Activated CD8-positive, alpha-beta T cell treated with anti-CD3 and anti-CD28 coated beads for 36 hours (primary cell): ENCODE data around the gene SOX14. TPM values are rescaled to one million over a fixed set of nuclear protein-coding genes. Genes with fewer than 3 reads are reported as not detected.

Experiments used
- ATAC-seq: fragments of 200-7000 bp; cut with Tn5 transposase; one replicate; pipeline ENCODE4 v1.10.0; 2021; ENCODE audit warnings: mild to moderate bottlenecking, moderate library complexity
- CTCF ChIA-PET: fragments of 350-600 bp; sonication (Branson Sonifier 250); formaldehyde crosslinking; loops from one replicate; lab custom pipeline; 2021; ENCODE audit warnings: antibody characterized with exemption; lab: Charles Lee
- POLR2A ChIA-PET: fragments of 350-600 bp; sonication (Branson Sonifier 250); formaldehyde crosslinking; loops from one replicate; lab custom pipeline; 2021; ENCODE audit warnings: antibody characterized with exemption; lab: Charles Lee
- DNase-seq: peaks from one replicate; pipeline ENCODE4 v3.0.0-alpha.2; 2020
- H3K27ac Mint-ChIP-seq: one replicate; pipeline ENCODE4 v1.8.0; 2021; ENCODE audit warnings: mild to moderate bottlenecking, mixed read lengths
- H3K27me3 Mint-ChIP-seq: one replicate; pipeline ENCODE4 v1.8.0; 2021; ENCODE audit warnings: mixed read lengths
- H3K36me3 Mint-ChIP-seq: one replicate; pipeline ENCODE4 v1.8.0; 2021; ENCODE audit warnings: low read depth, mixed read lengths
- H3K4me1 Mint-ChIP-seq: one replicate; pipeline ENCODE4 v1.8.0; 2021; ENCODE audit warnings: low read depth, mixed read lengths
- H3K4me3 Mint-ChIP-seq: one replicate; pipeline ENCODE4 v1.8.0; 2021; ENCODE audit warnings: mild to moderate bottlenecking, moderate library complexity, mixed read lengths
- H3K9me3 Mint-ChIP-seq: one replicate; pipeline ENCODE4 v1.8.0; 2021; ENCODE audit warnings: mixed read lengths
- intact Hi-C: fragments of 100-400 bp; cut with micrococcal nuclease; formaldehyde crosslinking; loops from one replicate; pipeline ENCODE4 v1.10.0; 2022
- total RNA-seq, 2 experiments: library from RNA; stranded (reverse); gene quantifications; one replicate each; pipeline ENCODE4 v1.2.3, GENCODE V29; 2021
- TF ChIP-seq, protein P1 (sequence below): fragments of 200-600 bp; IDR thresholded peaks from one replicate; pipeline ENCODE4 v1.8.0; 2022; ENCODE audit warnings: antibody characterized with exemption, mild to moderate bottlenecking

The SOX14 gene
- total RNA-seq, 2 experiments from 2014 or later = not detected

DNA sequence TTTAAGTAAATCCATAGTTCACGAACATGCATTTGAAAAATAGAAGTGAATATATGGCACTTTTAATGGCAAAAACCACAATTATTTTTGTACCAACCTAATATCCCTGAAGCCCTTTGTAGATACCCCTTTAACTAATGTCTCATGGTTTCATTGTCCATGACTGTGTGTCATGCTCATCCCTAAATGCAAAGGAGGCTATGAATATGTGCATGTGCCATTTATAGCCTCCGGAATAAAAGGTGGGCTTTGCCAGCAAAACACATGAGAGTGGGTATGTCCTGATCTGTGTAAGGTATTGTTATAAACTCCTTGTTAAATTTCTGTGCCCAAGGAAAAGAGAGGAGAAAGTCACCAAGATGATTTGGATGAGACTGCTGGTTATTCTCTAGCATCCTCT is 20.5 kb upstream of the SOX14 start:
- no peak for ATAC-seq
- no peak for DNase-seq
- intact Hi-C loops = no loop called here
- Mint-ChIP-seq H3K4me3 (no peak overlapping the region), H3K27me3 (peaks cover 8% of the 10 kb centered on the region), H3K9me3 (peaks cover 1% of the 10 kb centered on the region), H3K36me3 (no peaks in the 10 kb centered on the region), H3K4me1 (no peaks in the 10 kb centered on the region), H3K27ac (no peak overlapping the region)
- ChIA-PET CTCF (no interaction called here), POLR2A (no interaction called here)
- TF ChIP-seq, protein P1, sequence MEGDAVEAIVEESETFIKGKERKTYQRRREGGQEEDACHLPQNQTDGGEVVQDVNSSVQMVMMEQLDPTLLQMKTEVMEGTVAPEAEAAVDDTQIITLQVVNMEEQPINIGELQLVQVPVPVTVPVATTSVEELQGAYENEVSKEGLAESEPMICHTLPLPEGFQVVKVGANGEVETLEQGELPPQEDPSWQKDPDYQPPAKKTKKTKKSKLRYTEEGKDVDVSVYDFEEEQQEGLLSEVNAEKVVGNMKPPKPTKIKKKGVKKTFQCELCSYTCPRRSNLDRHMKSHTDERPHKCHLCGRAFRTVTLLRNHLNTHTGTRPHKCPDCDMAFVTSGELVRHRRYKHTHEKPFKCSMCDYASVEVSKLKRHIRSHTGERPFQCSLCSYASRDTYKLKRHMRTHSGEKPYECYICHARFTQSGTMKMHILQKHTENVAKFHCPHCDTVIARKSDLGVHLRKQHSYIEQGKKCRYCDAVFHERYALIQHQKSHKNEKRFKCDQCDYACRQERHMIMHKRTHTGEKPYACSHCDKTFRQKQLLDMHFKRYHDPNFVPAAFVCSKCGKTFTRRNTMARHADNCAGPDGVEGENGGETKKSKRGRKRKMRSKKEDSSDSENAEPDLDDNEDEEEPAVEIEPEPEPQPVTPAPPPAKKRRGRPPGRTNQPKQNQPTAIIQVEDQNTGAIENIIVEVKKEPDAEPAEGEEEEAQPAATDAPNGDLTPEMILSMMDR = no peak

DNA sequence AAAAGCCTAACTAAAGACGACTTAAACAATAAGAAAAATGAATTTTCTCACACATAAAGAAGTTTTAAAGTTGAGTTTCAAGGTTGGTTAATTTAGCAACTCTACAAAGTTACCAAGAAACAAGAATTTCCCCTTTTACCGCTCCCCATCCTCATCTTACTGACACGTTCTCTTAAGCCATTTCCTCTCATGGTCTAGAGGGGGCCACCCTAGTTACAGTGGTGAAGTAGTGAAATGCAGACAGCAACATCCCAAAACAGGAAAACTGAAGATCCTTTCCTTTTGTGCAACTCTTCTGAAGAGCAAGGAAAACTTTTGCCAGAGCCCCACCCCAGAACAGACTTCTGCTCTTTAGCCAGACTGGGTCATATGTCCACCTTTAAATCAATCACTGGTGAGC is 17.3 kb upstream of the SOX14 start:
- intact Hi-C loops = no loop called here
- Mint-ChIP-seq H3K4me1 (no peaks in the 10 kb centered on the region), H3K36me3 (no peaks in the 10 kb centered on the region), H3K4me3 (no peak overlapping the region), H3K27ac (no peak overlapping the region), H3K27me3 (peaks cover 8% of the 10 kb centered on the region), H3K9me3 (peaks cover under 1% of the 10 kb centered on the region)
- ChIA-PET CTCF (no interaction called here), POLR2A (no interaction called here)
- no peak for DNase-seq
- ATAC-seq = no peak
- TF ChIP-seq, protein P1 = no peak

DNA sequence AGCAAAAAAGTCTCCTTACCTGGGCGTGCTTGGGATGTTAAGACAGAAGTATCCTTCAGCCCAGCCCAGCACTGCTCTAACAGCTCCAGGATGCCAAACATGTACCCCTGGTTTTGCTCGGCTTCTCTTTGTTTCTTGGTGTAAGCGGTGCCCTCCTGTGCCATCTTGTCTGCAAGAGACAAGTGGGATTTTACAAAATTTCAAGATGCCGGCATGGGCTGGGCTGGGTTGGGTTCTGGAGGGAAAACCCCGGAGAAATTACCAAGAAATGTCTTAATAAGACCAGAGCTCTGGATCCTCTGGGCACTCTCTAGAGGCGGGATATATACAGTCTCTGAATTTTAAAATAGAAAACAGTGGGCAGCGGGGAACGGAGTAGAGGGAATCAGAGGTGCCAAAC is 4.6 kb upstream of the SOX14 start:
- H3K27me3 Mint-ChIP-seq = peaks cover 51% of the 10 kb centered on the region
- peaks cover 2% of the 10 kb centered on the region for H3K4me1 Mint-ChIP-seq
- ATAC-seq = no peak
- DNase-seq = no peak
- CTCF ChIA-PET = no interaction called here
- TF ChIP-seq, protein P1 = no peak
- H3K9me3 Mint-ChIP-seq = no peaks in the 10 kb centered on the region
- intact Hi-C loops = no loop called here
- no peaks in the 10 kb centered on the region for H3K36me3 Mint-ChIP-seq
- no peak overlapping the region for H3K27ac Mint-ChIP-seq
- H3K4me3 Mint-ChIP-seq = no peak overlapping the region
- POLR2A ChIA-PET = no interaction called here

DNA sequence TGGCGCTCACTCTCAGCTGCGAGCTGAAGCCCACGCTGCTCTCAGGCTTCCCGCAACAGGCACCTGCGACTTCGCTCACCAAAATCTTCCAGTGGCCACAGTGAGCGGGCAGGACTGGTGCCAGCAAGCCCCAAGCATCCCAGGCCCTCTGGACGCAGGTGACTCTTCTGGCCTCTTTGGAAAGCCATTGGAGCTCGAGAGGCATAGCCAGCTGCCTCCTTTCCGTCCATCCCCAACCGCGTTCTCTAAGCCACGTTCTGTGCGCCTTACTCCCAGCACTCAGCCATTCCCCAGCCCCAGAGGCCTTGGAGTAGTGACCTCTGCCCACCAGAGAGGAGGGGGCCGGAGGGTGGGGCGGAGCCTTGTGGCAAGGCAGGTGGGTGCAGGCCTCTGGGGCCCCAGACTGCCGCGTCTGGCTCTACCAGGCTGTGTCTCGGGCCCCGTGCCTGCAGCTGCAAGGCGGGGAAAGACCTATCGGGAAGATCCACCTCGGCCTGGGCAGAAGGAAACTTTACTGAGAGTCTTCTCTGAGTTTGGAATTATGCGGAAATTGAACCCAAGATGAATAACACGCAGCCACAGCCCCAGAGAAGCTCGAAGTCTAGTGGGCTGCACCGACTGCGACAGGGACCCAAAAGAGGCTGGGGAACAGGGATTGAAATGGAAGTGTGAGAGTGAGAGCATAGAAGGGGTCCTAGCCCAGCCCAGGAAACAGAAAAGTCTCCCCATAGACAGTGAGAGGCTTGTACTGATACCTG is 3.6 kb upstream of the SOX14 start:
- no peak overlapping the region for H3K27ac Mint-ChIP-seq
- TF ChIP-seq, protein P1 = no peak
- POLR2A ChIA-PET = no interaction called here
- H3K4me3 Mint-ChIP-seq = no peak overlapping the region
- intact Hi-C loops = no loop called here
- peaks cover 2% of the 10 kb centered on the region for H3K4me1 Mint-ChIP-seq
- peaks cover 59% of the 10 kb centered on the region for H3K27me3 Mint-ChIP-seq
- H3K9me3 Mint-ChIP-seq = no peaks in the 10 kb centered on the region
- ATAC-seq = no peak
- CTCF ChIA-PET = no interaction called here
- no peaks in the 10 kb centered on the region for H3K36me3 Mint-ChIP-seq
- DNase-seq = no peak

DNA sequence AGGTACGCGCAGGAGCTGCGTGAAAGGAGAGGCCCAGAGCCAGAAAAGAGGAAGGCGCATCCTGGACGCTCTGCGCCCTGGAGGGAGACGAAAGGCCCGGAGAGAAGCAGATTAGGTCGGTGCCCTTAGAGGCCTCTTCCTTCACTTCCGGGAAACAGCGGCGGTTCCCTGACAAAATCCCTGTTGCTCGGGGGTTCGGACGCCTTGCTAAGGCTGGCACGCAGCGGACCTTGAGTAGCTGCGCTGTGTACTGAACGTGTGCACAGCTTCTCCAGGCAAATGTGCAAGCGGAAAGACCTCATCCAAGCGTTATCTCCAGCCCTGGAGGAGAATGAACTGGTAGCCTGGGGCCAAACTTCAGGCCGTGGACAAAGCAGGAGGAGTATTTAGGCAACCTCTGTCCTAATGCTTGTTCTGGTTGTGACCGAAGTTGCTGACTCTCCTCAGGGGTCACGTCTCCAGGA is 3.0 kb upstream of the SOX14 start:
- ATAC-seq = no peak
- TF ChIP-seq, protein P1 = no peak
- Mint-ChIP-seq H3K27me3 (peaks cover 65% of the 10 kb centered on the region), H3K9me3 (no peaks in the 10 kb centered on the region), H3K27ac (no peak overlapping the region), H3K4me3 (no peak overlapping the region), H3K4me1 (peaks cover 2% of the 10 kb centered on the region), H3K36me3 (no peaks in the 10 kb centered on the region)
- no peak for DNase-seq
- intact Hi-C loops = no loop called here
- ChIA-PET POLR2A (no interaction called here), CTCF (no interaction called here)
